ENCODE results near the gene DAGLA. TPM values are rescaled to one million over a fixed set of nuclear protein-coding genes. Genes with fewer than 3 reads are reported as not detected.

Gene DAGLA
- total and polyA plus RNA-seq, 8 donors = 3.7 to 6.9 (median 5.2) TPM

DNA sequence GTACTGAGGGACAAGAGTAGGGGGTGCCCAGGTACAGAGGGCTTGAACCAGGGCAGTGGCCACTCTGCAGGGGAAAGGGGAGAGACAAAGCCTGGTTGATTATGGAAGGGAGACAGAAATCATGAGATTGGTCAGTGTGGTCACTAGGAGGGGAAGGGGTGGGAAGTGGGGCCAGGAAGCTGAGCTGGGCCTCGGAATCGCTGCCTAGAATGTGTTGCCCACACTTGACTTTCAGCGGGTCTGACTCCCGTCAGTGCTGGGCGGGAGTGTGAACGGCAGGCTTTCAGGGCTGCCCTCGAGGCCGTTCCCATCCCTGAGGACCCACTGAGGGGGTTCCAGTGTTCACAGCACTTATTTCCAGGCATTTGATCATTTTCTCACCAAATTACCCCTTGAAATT is 5.9 kb downstream of the DAGLA start:
- TF ChIP-seq, protein P1, sequence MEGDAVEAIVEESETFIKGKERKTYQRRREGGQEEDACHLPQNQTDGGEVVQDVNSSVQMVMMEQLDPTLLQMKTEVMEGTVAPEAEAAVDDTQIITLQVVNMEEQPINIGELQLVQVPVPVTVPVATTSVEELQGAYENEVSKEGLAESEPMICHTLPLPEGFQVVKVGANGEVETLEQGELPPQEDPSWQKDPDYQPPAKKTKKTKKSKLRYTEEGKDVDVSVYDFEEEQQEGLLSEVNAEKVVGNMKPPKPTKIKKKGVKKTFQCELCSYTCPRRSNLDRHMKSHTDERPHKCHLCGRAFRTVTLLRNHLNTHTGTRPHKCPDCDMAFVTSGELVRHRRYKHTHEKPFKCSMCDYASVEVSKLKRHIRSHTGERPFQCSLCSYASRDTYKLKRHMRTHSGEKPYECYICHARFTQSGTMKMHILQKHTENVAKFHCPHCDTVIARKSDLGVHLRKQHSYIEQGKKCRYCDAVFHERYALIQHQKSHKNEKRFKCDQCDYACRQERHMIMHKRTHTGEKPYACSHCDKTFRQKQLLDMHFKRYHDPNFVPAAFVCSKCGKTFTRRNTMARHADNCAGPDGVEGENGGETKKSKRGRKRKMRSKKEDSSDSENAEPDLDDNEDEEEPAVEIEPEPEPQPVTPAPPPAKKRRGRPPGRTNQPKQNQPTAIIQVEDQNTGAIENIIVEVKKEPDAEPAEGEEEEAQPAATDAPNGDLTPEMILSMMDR (IDR thresholded peaks at IDR 0.05) = no peak
- FAIRE-seq = no peak
- intact Hi-C loops (cut with DNase I) = loop anchor here in 1 of 3 donors (10.0 kb wide), 1 partner anchor 49 kb away; no protein-coding TSS in a partner anchor
- no peak overlapping the region for H3K27ac ChIP-seq
- ATAC-seq = no peak
- peak in 1 of 6 donors; percentile 8 for DNase-seq
- H3K9me3 ChIP-seq = no peaks in the 10 kb centered on the region
- peaks cover 22 to 31% (median 30%) of the 10 kb centered on the region in 3 donors for H3K4me1 ChIP-seq
- 88 to 94% methylated on average over 8 of the region's 8 CpGs for WGBS, 2 donors
- H3K36me3 ChIP-seq = no peaks in the 10 kb centered on the region
- H3K4me3 ChIP-seq = no peak overlapping the region
- no peaks in the 10 kb centered on the region for H3K27me3 ChIP-seq

DNA sequence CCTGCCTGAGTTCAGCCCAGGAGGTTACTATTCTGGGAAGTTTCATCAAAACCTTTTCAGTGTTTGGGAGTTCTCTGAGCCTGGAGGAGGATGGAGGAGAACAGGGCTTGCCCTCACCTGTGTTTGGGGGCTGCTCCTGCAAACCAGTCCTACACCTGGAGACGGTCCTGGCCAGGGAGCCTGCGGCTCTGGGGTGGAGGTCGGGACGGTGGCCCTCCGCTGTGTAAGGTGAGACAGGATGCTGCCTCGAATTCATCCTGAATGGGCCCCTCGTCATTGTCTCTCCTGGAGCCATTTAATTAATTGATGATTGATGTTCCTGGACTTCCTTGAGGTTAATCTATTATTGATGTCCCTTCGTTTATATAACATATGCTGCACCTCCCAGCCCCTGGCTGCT is 6.3 kb downstream of the DAGLA start:
- Histone ChIP-seq H3K4me3 (no peak overlapping the region), H3K9me3 (no peaks in the 10 kb centered on the region), H3K27me3 (no peaks in the 10 kb centered on the region), H3K36me3 (no peaks in the 10 kb centered on the region), H3K4me1 (peaks cover 22 to 30% (median 30%) of the 10 kb centered on the region in 3 donors), H3K27ac (no peak overlapping the region)
- TF ChIP-seq, protein P1 (IDR thresholded peaks at IDR 0.05) = no peak
- intact Hi-C loops (cut with DNase I) = loop anchor here in 1 of 3 donors (10.0 kb wide), 1 partner anchor 48 kb away; no protein-coding TSS in a partner anchor
- WGBS, 2 donors = 81 to 86% methylated on average over 8 of the region's 8 CpGs
- no peak for FAIRE-seq
- no peak for ATAC-seq
- DNase-seq = peak in 1 of 6 donors; percentile 7

DNA sequence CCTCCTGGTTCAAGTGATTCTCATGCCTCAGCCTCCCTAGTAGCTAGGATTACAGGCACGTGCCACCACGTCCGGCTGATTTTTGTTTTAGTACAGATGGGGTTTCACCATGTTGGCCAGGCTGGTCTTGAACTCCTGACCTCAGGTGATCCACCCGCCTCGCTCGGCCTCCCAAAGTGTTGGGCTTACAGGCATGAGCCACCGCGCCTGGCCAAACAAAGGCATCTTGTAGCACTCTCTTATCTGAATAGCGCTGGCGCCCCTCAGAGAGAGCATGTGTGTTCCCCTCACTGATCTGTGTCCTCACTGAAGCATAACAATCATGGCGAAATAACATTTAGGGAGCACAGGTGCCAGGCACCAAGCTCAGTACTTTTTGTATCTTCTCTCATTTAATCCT is 7.2 kb downstream of the DAGLA start:
- intact Hi-C loops (cut with DNase I) = loop anchor here in 1 of 3 donors (10.0 kb wide), 1 partner anchor 47 kb away; no protein-coding TSS in a partner anchor
- DNase-seq (peak in 1 of 6 donors; percentile 12), ATAC-seq (no peak), FAIRE-seq (no peak)
- TF ChIP-seq, protein P1 (IDR thresholded peaks at IDR 0.05) = no peak
- H3K9me3 ChIP-seq = no peaks in the 10 kb centered on the region
- H3K4me3 ChIP-seq = no peak overlapping the region
- peaks cover 20 to 29% (median 22%) of the 10 kb centered on the region in 3 donors for H3K4me1 ChIP-seq
- no peak overlapping the region for H3K27ac ChIP-seq
- H3K36me3 ChIP-seq = no peaks in the 10 kb centered on the region
- no peaks in the 10 kb centered on the region for H3K27me3 ChIP-seq
- 89 to 93% methylated on average over 11 of the region's 11 CpGs for WGBS, 2 donors

DNA sequence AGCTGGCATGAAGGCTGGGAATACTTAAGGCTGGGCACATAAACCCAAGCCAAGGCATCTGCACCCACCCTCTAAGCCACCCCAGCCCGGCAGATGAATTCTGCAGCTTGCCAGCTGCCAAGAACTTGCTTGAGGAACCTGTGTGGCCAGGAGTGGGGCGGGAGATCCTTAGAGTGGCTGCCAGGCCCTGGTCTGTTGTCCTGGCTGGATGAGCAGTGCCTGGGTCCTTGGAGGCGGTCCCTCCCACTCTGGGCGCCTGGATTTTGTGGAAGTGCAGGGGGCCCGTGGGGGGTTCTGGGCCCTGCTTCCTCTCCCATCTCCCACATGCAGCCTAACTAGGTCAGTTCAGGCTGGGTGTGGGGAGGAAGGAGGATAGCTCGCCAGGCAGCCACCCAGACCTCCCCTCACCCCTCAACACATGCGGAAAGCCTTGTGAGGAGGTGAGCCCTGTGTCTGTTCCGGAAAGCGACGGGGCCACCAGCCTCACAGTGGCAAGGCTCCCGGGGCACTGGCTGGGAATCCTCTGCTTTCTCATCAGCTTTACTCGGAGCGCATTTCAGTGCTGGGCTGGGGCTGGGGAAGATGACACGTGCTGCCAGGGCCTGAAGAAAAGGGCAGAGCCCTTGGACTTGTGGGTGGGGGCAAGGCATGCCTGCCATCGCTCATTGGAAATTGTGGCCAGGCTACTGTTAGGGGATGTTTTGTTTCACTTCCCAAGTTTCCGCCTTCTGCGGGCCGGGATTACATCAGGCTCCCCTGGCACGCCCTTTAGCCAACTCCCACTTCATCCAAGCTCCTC is 8.4 kb downstream of the DAGLA start:
- Histone ChIP-seq H3K36me3 (no peaks in the 10 kb centered on the region), H3K9me3 (no peaks in the 10 kb centered on the region), H3K27ac (peak overlapping the region; percentile 50 to 67 (median 59)), H3K4me1 (peaks cover 9 to 18% (median 15%) of the 10 kb centered on the region in 3 donors), H3K4me3 (peak overlapping the region in 2 of 4 donors; percentile 2 to 8), H3K27me3 (no peaks in the 10 kb centered on the region)
- intact Hi-C loops (cut with DNase I) = loop anchor here in 1 of 3 donors (10.0 kb wide), 1 partner anchor 46 kb away; no protein-coding TSS in a partner anchor
- WGBS, 2 donors = 37 to 38% methylated on average over 19 of the region's 19 CpGs
- peak in 5 of 6 donors; percentile 72 to 90 (median 84) for DNase-seq
- TF ChIP-seq, protein P1 (IDR thresholded peaks at IDR 0.05) = no peak
- ATAC-seq = peak; percentile 81 to 88 (median 86)
- FAIRE-seq = no peak

Measured in pancreas (tissue), 10 donors.